ENCODE results near the gene VWC2L.

VWC2L gene

GRCh38 chr2:214401580-214401979 is 9.3 kb upstream of the VWC2L start:
- DNase-seq (ENCODE audit: low spot score in 2 of 2) (no peak), ATAC-seq (ENCODE audit: low read depth) (no peak)
- Mint-ChIP-seq H3K27me3 (no peaks in the 10 kb centered on the region), H3K9me3 (no peaks in the 10 kb centered on the region), H3K4me1 (no peaks in the 10 kb centered on the region), H3K27ac (no peak overlapping the region), H3K4me3 (no peak overlapping the region), H3K36me3 (no peaks in the 10 kb centered on the region)

- Mint-ChIP-seq H3K4me3 (no peak overlapping the region), H3K9me3 (no peaks in the 10 kb centered on the region), H3K36me3 (no peaks in the 10 kb centered on the region), H3K27ac (no peak overlapping the region), H3K27me3 (no peaks in the 10 kb centered on the region), H3K4me1 (no peaks in the 10 kb centered on the region)
- ATAC-seq (ENCODE audit: low read depth) (no peak), DNase-seq (ENCODE audit: low spot score in 2 of 2) (no peak)
Measured at GRCh38 chr2:214410128-214410775, 602 bp upstream of the VWC2L start.

GRCh38 chr2:214412679-214413078 is 1.8 kb downstream of the VWC2L start:
- Mint-ChIP-seq H3K27ac (no peak overlapping the region), H3K4me3 (no peak overlapping the region)
- ATAC-seq (ENCODE audit: low read depth) = no peak

GRCh38 chr2:214436470-214436869 is 25.6 kb downstream of the VWC2L start:
- ATAC-seq (ENCODE audit: low read depth) (no peak), DNase-seq (ENCODE audit: low spot score in 2 of 2) (no peak)
- Mint-ChIP-seq H3K4me1 (no peaks in the 10 kb centered on the region), H3K27ac (no peak overlapping the region), H3K9me3 (peaks cover 1% of the 10 kb centered on the region), H3K27me3 (no peaks in the 10 kb centered on the region), H3K36me3 (no peaks in the 10 kb centered on the region), H3K4me3 (no peak overlapping the region)

More at GRCh38 chr2:214412679-214413078, 1.8 kb downstream of the VWC2L start:
- H3K4me1 Mint-ChIP-seq = no peaks in the 10 kb centered on the region
- no peaks in the 10 kb centered on the region for H3K36me3 Mint-ChIP-seq
- no peaks in the 10 kb centered on the region for H3K9me3 Mint-ChIP-seq
- no peaks in the 10 kb centered on the region for H3K27me3 Mint-ChIP-seq
- DNase-seq (ENCODE audit: low spot score in 2 of 2) = no peak

GRCh38 chr2:214450118-214450894 is 39.5 kb downstream of the VWC2L start:
- no peaks in the 10 kb centered on the region for H3K36me3 Mint-ChIP-seq
- ATAC-seq (ENCODE audit: low read depth) (no peak), DNase-seq (ENCODE audit: low spot score in 2 of 2) (no peak)
- no peaks in the 10 kb centered on the region for H3K4me1 Mint-ChIP-seq
- no peaks in the 10 kb centered on the region for H3K27me3 Mint-ChIP-seq
- H3K4me3 Mint-ChIP-seq = no peak overlapping the region
- H3K9me3 Mint-ChIP-seq = no peaks in the 10 kb centered on the region
- H3K27ac Mint-ChIP-seq = no peak overlapping the region

- no peaks in the 10 kb centered on the region for H3K36me3 Mint-ChIP-seq
- H3K4me3 Mint-ChIP-seq = no peak overlapping the region
- no peaks in the 10 kb centered on the region for H3K4me1 Mint-ChIP-seq
- no peak for DNase-seq (ENCODE audit: low spot score in 2 of 2)
- no peaks in the 10 kb centered on the region for H3K27me3 Mint-ChIP-seq
- no peak overlapping the region for H3K27ac Mint-ChIP-seq
- H3K9me3 Mint-ChIP-seq = peaks cover 1% of the 10 kb centered on the region
- no peak for ATAC-seq (ENCODE audit: low read depth)
Measured at GRCh38 chr2:214451516-214452275, 40.8 kb downstream of the VWC2L start.

- no peaks in the 10 kb centered on the region for H3K4me1 Mint-ChIP-seq
- ATAC-seq (ENCODE audit: low read depth) (no peak), DNase-seq (ENCODE audit: low spot score in 2 of 2) (no peak)
Measured at GRCh38 chr2:214465363-214466146, 54.7 kb downstream of the VWC2L start.

GRCh38 chr2:214469728-214470127 is 58.9 kb downstream of the VWC2L start:
- H3K9me3 Mint-ChIP-seq = no peaks in the 10 kb centered on the region
- no peaks in the 10 kb centered on the region for H3K4me1 Mint-ChIP-seq
- no peaks in the 10 kb centered on the region for H3K36me3 Mint-ChIP-seq
- H3K27me3 Mint-ChIP-seq = no peaks in the 10 kb centered on the region
- ATAC-seq (ENCODE audit: low read depth) (no peak), DNase-seq (ENCODE audit: low spot score in 2 of 2) (no peak)
- no peak overlapping the region for H3K27ac Mint-ChIP-seq
- H3K4me3 Mint-ChIP-seq = no peak overlapping the region

More at GRCh38 chr2:214465363-214466146, 54.7 kb downstream of the VWC2L start:
- H3K36me3 Mint-ChIP-seq = no peaks in the 10 kb centered on the region
- H3K27me3 Mint-ChIP-seq = peaks cover 2% of the 10 kb centered on the region
- H3K9me3 Mint-ChIP-seq = peaks cover 2% of the 10 kb centered on the region
- no peak overlapping the region for H3K4me3 Mint-ChIP-seq
- no peak overlapping the region for H3K27ac Mint-ChIP-seq

GRCh38 chr2:214471382-214471781 is 60.5 kb downstream of the VWC2L start:
- no peak for ATAC-seq (ENCODE audit: low read depth)
- H3K36me3 Mint-ChIP-seq = no peaks in the 10 kb centered on the region
- no peak overlapping the region for H3K27ac Mint-ChIP-seq
- no peaks in the 10 kb centered on the region for H3K9me3 Mint-ChIP-seq
- H3K4me3 Mint-ChIP-seq = no peak overlapping the region
- no peak for DNase-seq (ENCODE audit: low spot score in 2 of 2)
- H3K4me1 Mint-ChIP-seq = no peaks in the 10 kb centered on the region
- H3K27me3 Mint-ChIP-seq = no peaks in the 10 kb centered on the region

GRCh38 chr2:214471990-214472389 is 61.1 kb downstream of the VWC2L start:
- H3K27me3 Mint-ChIP-seq = no peaks in the 10 kb centered on the region
- H3K27ac Mint-ChIP-seq = no peak overlapping the region
- DNase-seq (ENCODE audit: low spot score in 2 of 2) (no peak), ATAC-seq (ENCODE audit: low read depth) (no peak)
- H3K4me1 Mint-ChIP-seq = no peaks in the 10 kb centered on the region
- no peak overlapping the region for H3K4me3 Mint-ChIP-seq
- H3K9me3 Mint-ChIP-seq = no peaks in the 10 kb centered on the region
- no peaks in the 10 kb centered on the region for H3K36me3 Mint-ChIP-seq

- ATAC-seq (ENCODE audit: low read depth) (no peak), DNase-seq (ENCODE audit: low spot score in 2 of 2) (no peak)
- no peaks in the 10 kb centered on the region for H3K36me3 Mint-ChIP-seq
- no peak overlapping the region for H3K4me3 Mint-ChIP-seq
- no peak overlapping the region for H3K27ac Mint-ChIP-seq
- H3K9me3 Mint-ChIP-seq = no peaks in the 10 kb centered on the region
- H3K27me3 Mint-ChIP-seq = no peaks in the 10 kb centered on the region
- no peaks in the 10 kb centered on the region for H3K4me1 Mint-ChIP-seq
Measured at GRCh38 chr2:214477305-214477704, 66.5 kb downstream of the VWC2L start.

- DNase-seq (ENCODE audit: low spot score in 2 of 2) (no peak), ATAC-seq (ENCODE audit: low read depth) (no peak)
- no peaks in the 10 kb centered on the region for H3K27me3 Mint-ChIP-seq
- no peaks in the 10 kb centered on the region for H3K4me1 Mint-ChIP-seq
- no peak overlapping the region for H3K4me3 Mint-ChIP-seq
- H3K36me3 Mint-ChIP-seq = no peaks in the 10 kb centered on the region
- no peak overlapping the region for H3K27ac Mint-ChIP-seq
- no peaks in the 10 kb centered on the region for H3K9me3 Mint-ChIP-seq
Measured at GRCh38 chr2:214481204-214481603, 70.3 kb downstream of the VWC2L start.

- Mint-ChIP-seq H3K4me3 (no peak overlapping the region), H3K36me3 (no peaks in the 10 kb centered on the region), H3K27me3 (no peaks in the 10 kb centered on the region), H3K4me1 (no peaks in the 10 kb centered on the region), H3K9me3 (no peaks in the 10 kb centered on the region), H3K27ac (no peak overlapping the region)
- ATAC-seq (ENCODE audit: low read depth) (no peak), DNase-seq (ENCODE audit: low spot score in 2 of 2) (no peak)
Measured at GRCh38 chr2:214482728-214483127, 71.9 kb downstream of the VWC2L start.

GRCh38 chr2:214484239-214484638 is 73.4 kb downstream of the VWC2L start:
- Mint-ChIP-seq H3K27me3 (no peaks in the 10 kb centered on the region), H3K4me3 (no peak overlapping the region), H3K9me3 (no peaks in the 10 kb centered on the region), H3K4me1 (no peaks in the 10 kb centered on the region), H3K36me3 (no peaks in the 10 kb centered on the region), H3K27ac (no peak overlapping the region)
- no peak for DNase-seq (ENCODE audit: low spot score in 2 of 2)
- ATAC-seq (ENCODE audit: low read depth) = no peak
